Upper lobe of left lung (tissue), 4 donors: ENCODE measurements around the gene MYO9A.

Source experiments
- CTCF ChIP-seq, 6 experiments: fragments of 450-650 bp in 4 of 6; fragments of 200-600 bp in 2 of 6; sonication (generic) in 2 of 6; IDR thresholded peaks; one replicate each; pipeline ENCODE4 v1.5.1; 2016 to 2019; ENCODE audit warnings: antibody characterized with exemption in 6 of 6
- POLR2A ChIP-seq, 4 donors: fragments of 450-650 bp; IDR thresholded peaks; one replicate each; pipeline ENCODE4 v1.5.1; 2016 to 2017; ENCODE audit warnings: antibody characterized with exemption in 4 of 4, mild to moderate bottlenecking in 2 of 4
- POLR2AphosphoS5 ChIP-seq, 2 donors: sonication (generic); formaldehyde crosslinking; IDR thresholded peaks; one replicate each; pipeline ENCODE4 v1.5.1; 2017; ENCODE audit warnings: antibody characterized with exemption in 2 of 2

GRCh38 chr15:72060687-72061250 is 57.2 kb downstream of the MYO9A start:
- TF ChIP-seq CTCF (IDR thresholded peaks at IDR 0.05) (no peak), POLR2A (IDR thresholded peaks at IDR 0.05) (no peak), POLR2AphosphoS5 (IDR thresholded peaks at IDR 0.05) (no peak)
